ENCODE results near the gene ECPAS. TPM values are rescaled to one million over a fixed set of nuclear protein-coding genes. Genes with fewer than 3 reads are reported as not detected.

ECPAS gene
- total and polyA plus RNA-seq, 2 experiments from 2014 or later, result 32.9 to 51.1 TPM

DNA sequence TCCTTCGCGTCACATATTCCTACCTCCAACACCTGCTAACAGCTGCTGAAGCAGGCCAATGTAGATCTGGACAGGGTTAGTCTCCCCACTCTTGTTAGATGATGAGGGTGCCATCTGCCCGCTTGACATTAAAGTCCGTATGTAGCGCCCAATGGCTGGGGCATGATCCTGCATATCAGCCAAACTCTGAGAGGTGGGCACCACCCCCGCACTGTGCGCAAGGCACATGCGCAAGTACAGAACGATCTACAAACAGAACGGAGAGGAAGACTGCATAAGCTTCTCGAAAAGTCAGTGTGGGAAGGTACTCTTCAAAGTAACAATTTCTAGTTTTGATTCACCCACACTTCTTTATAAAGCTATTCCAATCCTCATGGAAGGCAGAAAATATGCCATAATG is 69.8 kb downstream of the ECPAS start:
- no peak for TF ChIP-seq EZH2 (IDR thresholded peaks at IDR 0.05; ENCODE audit: insufficient read depth, poor library complexity, severe bottlenecking)
- TF ChIP-seq EZH2phosphoT487 (IDR thresholded peaks at IDR 0.05; ENCODE audit: insufficient read depth, low read depth), result no peak
- 98 to 100% methylated on average over 11 of the region's 11 CpGs for WGBS, 2 experiments (ENCODE audit: low coverage in 1 of 2, low lambda C conversion rate in 2 of 2, missing lambda C conversion rate in 2 of 2)
- Histone ChIP-seq H3K4me3 (no peak overlapping the region), H4K20me1 (ENCODE audit: insufficient read depth) (no peaks in the 10 kb centered on the region), H3K27ac (no peak overlapping the region), H3K27me3 (replicated peaks; ENCODE audit: insufficient read depth) (no peaks in the 10 kb centered on the region), H3K9me3 (ENCODE audit: low read depth) (no peaks in the 10 kb centered on the region), H2AFZ (no peak overlapping the region), H3K4me1 (ENCODE audit: insufficient read depth) (no peaks in the 10 kb centered on the region), H3K9ac (no peak overlapping the region), H3K36me3 (ENCODE audit: low read depth) (peaks cover 81% of the 10 kb centered on the region), H3F3A (ENCODE audit: insufficient read depth) (no peaks in the 10 kb centered on the region; the same call in 1 of the 2 replicates), H3K4me2 (ENCODE audit: unreplicated experiment) (no peak overlapping the region), H3K9me2 (ENCODE audit: insufficient read depth) (no peaks in the 10 kb centered on the region), H3K79me2 (ENCODE audit: insufficient read depth) (no peaks in the 10 kb centered on the region)
- in situ Hi-C loops (cut with MboI), result no loop called here
- DNase-seq, result no peak

DNA sequence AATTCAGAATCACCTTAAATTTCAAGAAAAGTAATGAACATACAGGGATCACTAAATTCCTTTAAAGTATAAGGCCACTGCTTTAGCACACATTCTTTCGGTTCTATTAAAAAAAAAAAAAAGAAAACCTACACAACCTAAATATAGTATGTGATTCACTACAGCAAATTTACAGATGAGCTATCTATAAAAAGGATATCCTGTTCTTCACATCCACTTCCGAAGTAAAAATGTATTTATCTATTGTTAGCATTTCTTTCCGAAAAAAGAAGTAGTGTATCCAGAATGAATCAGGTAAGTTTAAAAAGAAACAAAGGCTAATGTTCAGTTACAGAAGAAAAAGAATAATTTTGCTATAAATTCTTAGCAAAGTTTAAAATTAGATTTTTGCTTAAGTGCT is 70.2 kb downstream of the ECPAS start:
- 93 to 98% methylated on average over 3 of the region's 3 CpGs for WGBS, 2 experiments (ENCODE audit: low coverage in 1 of 2, low lambda C conversion rate in 2 of 2, missing lambda C conversion rate in 2 of 2)
- H4K20me1 ChIP-seq (ENCODE audit: insufficient read depth), result no peaks in the 10 kb centered on the region
- H3K9me2 ChIP-seq (ENCODE audit: insufficient read depth), result no peaks in the 10 kb centered on the region
- DNase-seq, result no peak
- TF ChIP-seq EZH2phosphoT487 (IDR thresholded peaks at IDR 0.05; ENCODE audit: insufficient read depth, low read depth) (no peak), EZH2 (IDR thresholded peaks at IDR 0.05; ENCODE audit: insufficient read depth, poor library complexity, severe bottlenecking) (no peak)
- H3K27me3 ChIP-seq (replicated peaks; ENCODE audit: insufficient read depth), result no peaks in the 10 kb centered on the region
- in situ Hi-C loops (cut with MboI), result no loop called here
- H3K4me2 ChIP-seq (ENCODE audit: unreplicated experiment), result no peak overlapping the region
- H3K36me3 ChIP-seq (ENCODE audit: low read depth), result peaks cover 83% of the 10 kb centered on the region
- no peaks in the 10 kb centered on the region for H3K79me2 ChIP-seq (ENCODE audit: insufficient read depth)
- H2AFZ ChIP-seq, result no peak overlapping the region
- H3K4me3 ChIP-seq, result no peak overlapping the region
- H3F3A ChIP-seq (ENCODE audit: insufficient read depth), result no peaks in the 10 kb centered on the region; the same call in 1 of the 2 replicates
- no peak overlapping the region for H3K27ac ChIP-seq
- no peaks in the 10 kb centered on the region for H3K9me3 ChIP-seq (ENCODE audit: low read depth)
- no peaks in the 10 kb centered on the region for H3K4me1 ChIP-seq (ENCODE audit: insufficient read depth)
- no peak overlapping the region for H3K9ac ChIP-seq

GRCh38 chr9:111412280-111412679 is 71.9 kb downstream of the ECPAS start:
- Histone ChIP-seq H3K27me3 (replicated peaks; ENCODE audit: insufficient read depth) (no peaks in the 10 kb centered on the region), H3K9ac (no peak overlapping the region), H3K9me2 (ENCODE audit: insufficient read depth) (no peaks in the 10 kb centered on the region), H3K79me2 (ENCODE audit: insufficient read depth) (no peaks in the 10 kb centered on the region; the same call in 1 of the 2 replicates), H3K9me3 (ENCODE audit: low read depth) (no peaks in the 10 kb centered on the region), H3K36me3 (ENCODE audit: low read depth) (peaks cover 87% of the 10 kb centered on the region), H3K4me3 (no peak overlapping the region), H3K4me1 (ENCODE audit: insufficient read depth) (no peaks in the 10 kb centered on the region), H3K27ac (no peak overlapping the region), H4K20me1 (ENCODE audit: insufficient read depth) (no peaks in the 10 kb centered on the region), H3F3A (ENCODE audit: insufficient read depth) (no peaks in the 10 kb centered on the region), H3K4me2 (ENCODE audit: unreplicated experiment) (no peak overlapping the region), H2AFZ (no peak overlapping the region)
- peak; percentile 6 for DNase-seq
- TF ChIP-seq EZH2 (IDR thresholded peaks at IDR 0.05; ENCODE audit: insufficient read depth, poor library complexity, severe bottlenecking), result no peak
- no peak for TF ChIP-seq EZH2phosphoT487 (IDR thresholded peaks at IDR 0.05; ENCODE audit: insufficient read depth, low read depth)
- in situ Hi-C loops (cut with MboI), result no loop called here
- 64 to 74% methylated on average over 4 of the region's 4 CpGs for WGBS, 2 experiments (ENCODE audit: low coverage in 1 of 2, low lambda C conversion rate in 2 of 2, missing lambda C conversion rate in 2 of 2)

DNA sequence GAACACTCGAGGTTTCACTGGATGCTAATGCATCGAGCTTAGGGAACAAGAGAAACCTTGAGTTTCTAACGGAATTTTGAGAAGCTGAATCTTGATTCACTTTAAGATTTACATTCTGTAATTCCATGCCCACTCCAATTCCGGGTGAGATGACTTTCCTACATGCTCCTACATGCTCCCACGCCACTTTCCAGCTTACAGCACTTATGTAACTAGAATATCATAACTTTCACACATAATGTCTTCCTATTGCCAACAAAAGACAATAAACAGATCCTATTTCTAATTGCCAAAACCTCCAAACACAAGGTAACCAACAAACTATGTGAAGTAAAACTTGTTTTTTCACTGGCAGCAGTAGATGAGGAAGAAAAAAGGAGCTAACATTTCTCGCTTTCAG is 72.9 kb downstream of the ECPAS start:
- Histone ChIP-seq H3K27me3 (replicated peaks; ENCODE audit: insufficient read depth) (no peaks in the 10 kb centered on the region), H3K9me2 (ENCODE audit: insufficient read depth) (no peaks in the 10 kb centered on the region), H3K79me2 (ENCODE audit: insufficient read depth) (peaks cover 4% of the 10 kb centered on the region), H3K9ac (no peak overlapping the region), H3K4me1 (ENCODE audit: insufficient read depth) (no peaks in the 10 kb centered on the region), H3K36me3 (ENCODE audit: low read depth) (peaks cover 86% of the 10 kb centered on the region), H3K4me3 (no peak overlapping the region), H3K4me2 (ENCODE audit: unreplicated experiment) (no peak overlapping the region), H2AFZ (no peak overlapping the region), H3K27ac (no peak overlapping the region), H3F3A (ENCODE audit: insufficient read depth) (no peaks in the 10 kb centered on the region), H4K20me1 (ENCODE audit: insufficient read depth) (no peaks in the 10 kb centered on the region), H3K9me3 (ENCODE audit: low read depth) (no peaks in the 10 kb centered on the region)
- DNase-seq, result no peak
- TF ChIP-seq EZH2phosphoT487 (IDR thresholded peaks at IDR 0.05; ENCODE audit: insufficient read depth, low read depth) (no peak), EZH2 (IDR thresholded peaks at IDR 0.05; ENCODE audit: insufficient read depth, poor library complexity, severe bottlenecking) (no peak)
- WGBS, 2 experiments (ENCODE audit: low coverage in 1 of 2, low lambda C conversion rate in 2 of 2, missing lambda C conversion rate in 2 of 2), result 96 to 97% methylated on average over 6 of the region's 6 CpGs
- in situ Hi-C loops (cut with MboI), result no loop called here

GRCh38 chr9:111407813-111408212 is 76.4 kb downstream of the ECPAS start:
- Histone ChIP-seq H3K27ac (no peak overlapping the region), H3K4me3 (no peak overlapping the region)
- 97 to 100% methylated on average over 3 of the region's 3 CpGs for WGBS, 2 experiments (ENCODE audit: low coverage in 1 of 2, low lambda C conversion rate in 2 of 2, missing lambda C conversion rate in 2 of 2)

More at GRCh38 chr9:111407813-111408212, 76.4 kb downstream of the ECPAS start:
- Histone ChIP-seq H3K9ac (no peak overlapping the region), H3K4me2 (ENCODE audit: unreplicated experiment) (no peak overlapping the region), H3K9me3 (ENCODE audit: low read depth) (no peaks in the 10 kb centered on the region), H3K79me2 (ENCODE audit: insufficient read depth) (peaks cover 34% of the 10 kb centered on the region), H3F3A (ENCODE audit: insufficient read depth) (no peaks in the 10 kb centered on the region), H2AFZ (no peak overlapping the region), H3K4me1 (ENCODE audit: insufficient read depth) (no peaks in the 10 kb centered on the region), H4K20me1 (ENCODE audit: insufficient read depth) (no peaks in the 10 kb centered on the region), H3K36me3 (ENCODE audit: low read depth) (peaks cover 89% of the 10 kb centered on the region), H3K9me2 (ENCODE audit: insufficient read depth) (no peaks in the 10 kb centered on the region), H3K27me3 (replicated peaks; ENCODE audit: insufficient read depth) (no peaks in the 10 kb centered on the region)
- DNase-seq, result no peak
- in situ Hi-C loops (cut with MboI), result no loop called here
- no peak for TF ChIP-seq EZH2phosphoT487 (IDR thresholded peaks at IDR 0.05; ENCODE audit: insufficient read depth, low read depth)
